GM08714 (cell line): ENCODE results near the gene SPAG16.

ENCODE experiments used
- H3K4me3 ChIP-seq: fragments of 200-500 bp; sonication (Bioruptor generic); 2 replicates; pipeline ENCODE4 v1.5.1; 2014; ENCODE audit warnings: mild to moderate bottlenecking, low read length, inconsistent platforms
- ZNF274 ChIP-seq: IDR thresholded peaks from 2 replicates; pipeline ENCODE4 v1.6.1; 2012; ENCODE audit warnings: mild to moderate bottlenecking, low read depth, low read length

SPAG16 gene

DNA sequence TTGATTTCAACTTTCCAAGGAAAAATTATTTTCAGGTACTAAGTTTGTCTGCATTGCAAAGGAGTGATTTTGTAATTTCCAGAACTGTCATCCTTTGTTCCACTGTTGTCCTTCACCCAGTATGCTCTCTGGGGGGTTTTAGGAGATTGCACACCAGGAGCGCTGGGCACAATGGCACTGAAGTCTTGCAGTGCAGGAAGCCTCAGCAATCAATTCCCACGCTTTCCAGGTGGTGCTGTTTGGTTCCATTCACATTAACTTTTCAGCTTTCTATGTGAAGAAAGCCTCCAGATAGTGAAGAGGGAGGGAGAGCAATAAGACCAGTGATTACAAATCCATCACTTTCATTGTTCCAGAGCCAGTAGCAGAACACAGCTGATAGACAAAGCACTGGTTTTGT is 782.6 kb downstream of the SPAG16 start:
- no peak for TF ChIP-seq ZNF274
- no peak overlapping the region for H3K4me3 ChIP-seq

DNA sequence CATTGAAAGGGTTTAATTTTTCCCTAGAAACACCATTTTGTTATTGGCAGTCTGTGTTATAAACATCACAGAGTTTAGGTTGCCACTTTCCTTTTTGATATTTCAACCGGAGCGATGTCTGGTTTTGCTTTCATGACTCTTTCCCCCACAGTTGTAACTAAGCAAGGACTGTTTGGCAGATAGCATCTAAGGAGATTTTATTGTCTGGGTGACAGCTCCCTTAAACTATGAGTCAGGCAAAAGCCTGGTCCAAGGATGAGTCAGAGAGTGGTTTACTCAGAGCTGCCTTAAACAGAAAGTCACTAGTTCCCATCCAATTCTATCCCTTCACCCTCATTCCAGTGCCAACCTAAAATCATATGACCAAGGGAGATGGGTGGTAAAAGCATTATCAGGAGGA is 785.0 kb downstream of the SPAG16 start:
- H3K4me3 ChIP-seq = no peak overlapping the region
- TF ChIP-seq ZNF274 = no peak

DNA sequence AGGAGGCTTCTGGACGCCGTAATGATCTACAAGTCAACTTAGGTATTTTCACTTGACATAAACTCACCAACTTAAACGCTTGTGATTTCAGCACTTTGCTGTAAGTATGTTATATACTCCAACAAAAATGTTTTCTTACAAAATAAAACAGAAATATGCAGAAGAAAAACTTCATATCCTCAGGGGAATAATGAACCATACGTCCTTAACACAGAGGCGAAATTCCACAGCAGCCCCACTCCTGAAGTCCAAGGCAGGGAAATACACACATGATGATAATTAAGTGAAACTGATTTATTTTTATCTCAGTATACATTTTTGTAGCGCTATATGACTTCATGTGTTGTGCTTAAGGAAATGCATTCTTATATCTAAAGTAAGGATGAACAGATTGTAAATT is 791.2 kb downstream of the SPAG16 start:
- no peak for TF ChIP-seq ZNF274
- H3K4me3 ChIP-seq = no peak overlapping the region

DNA sequence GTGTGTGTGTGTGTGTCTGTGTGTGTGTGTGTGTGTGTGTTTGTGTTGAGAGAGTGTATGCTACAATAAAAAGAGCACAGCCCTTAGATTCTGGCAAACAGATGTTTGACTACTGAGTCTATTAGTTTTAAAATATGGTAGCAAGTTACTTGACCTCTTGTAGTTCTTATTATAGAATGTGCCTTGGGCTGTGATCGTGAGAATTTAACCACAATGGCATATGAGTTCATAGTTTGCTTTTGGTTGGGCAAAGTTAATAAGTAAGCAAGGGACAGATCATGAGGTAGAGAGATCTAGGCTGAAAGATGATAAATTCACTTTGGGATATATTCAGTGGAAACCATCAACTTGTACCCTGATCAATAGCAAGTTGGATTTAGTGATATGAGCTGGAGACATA is 792.3 kb downstream of the SPAG16 start:
- no peak overlapping the region for H3K4me3 ChIP-seq
- no peak for TF ChIP-seq ZNF274

DNA sequence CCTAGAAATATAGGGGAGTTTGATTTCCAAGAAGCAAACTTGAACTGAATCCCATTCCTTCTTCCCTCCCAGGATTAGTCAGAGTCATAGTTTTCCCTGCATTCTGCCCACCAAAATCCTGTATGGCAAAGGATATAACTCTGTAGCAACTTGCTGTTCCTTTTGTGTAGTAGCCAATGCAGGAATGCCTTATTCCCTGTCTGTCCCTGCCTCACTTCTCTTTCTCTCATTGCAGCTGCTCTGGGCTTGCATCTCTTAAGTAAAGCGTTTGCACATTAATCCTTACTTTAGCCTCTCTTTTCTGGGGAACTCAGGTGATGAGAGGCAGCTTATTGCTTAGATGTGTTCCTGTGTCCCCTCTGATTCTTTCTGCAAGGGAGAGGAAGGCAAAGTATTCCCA is 793.5 kb downstream of the SPAG16 start:
- no peak for TF ChIP-seq ZNF274
- H3K4me3 ChIP-seq = no peak overlapping the region

DNA sequence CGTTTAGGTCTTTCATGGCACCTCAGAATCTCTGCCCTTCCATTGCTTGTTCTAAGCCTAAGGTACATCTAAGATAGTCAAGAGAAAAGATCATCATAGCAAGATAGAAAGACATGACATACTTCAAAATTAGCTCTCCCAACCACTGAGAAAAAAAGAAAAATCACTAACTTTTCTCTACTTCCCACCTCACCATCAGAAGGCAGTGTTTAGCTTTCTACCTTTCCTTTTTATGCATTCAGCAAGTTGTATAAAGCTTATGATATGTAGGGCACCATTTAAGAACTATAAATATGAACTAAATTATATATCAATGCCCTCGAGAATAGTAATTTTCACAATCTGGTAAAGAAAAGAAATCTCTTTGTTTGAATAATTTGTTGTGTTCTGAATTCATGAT is 794.8 kb downstream of the SPAG16 start:
- no peak for TF ChIP-seq ZNF274
- no peak overlapping the region for H3K4me3 ChIP-seq

DNA sequence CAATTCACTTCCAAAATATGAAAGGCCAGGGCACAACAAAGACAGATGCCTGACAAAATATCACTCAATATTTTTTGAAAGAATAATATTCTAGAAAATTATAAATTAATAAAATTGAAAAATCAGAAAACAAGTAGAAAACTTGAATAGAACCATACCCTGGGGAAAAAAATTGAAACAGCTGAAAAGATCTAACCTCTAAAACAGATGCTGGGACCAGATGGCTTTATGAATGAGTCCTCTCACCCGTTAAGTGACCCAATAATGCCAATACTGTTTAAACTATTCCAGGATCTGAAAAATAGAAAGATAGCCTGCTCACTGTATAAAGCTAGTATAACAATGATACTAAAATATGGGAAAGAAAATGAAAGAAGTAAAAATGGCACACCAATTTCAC is 804.3 kb downstream of the SPAG16 start:
- TF ChIP-seq ZNF274 = no peak
- no peak overlapping the region for H3K4me3 ChIP-seq

DNA sequence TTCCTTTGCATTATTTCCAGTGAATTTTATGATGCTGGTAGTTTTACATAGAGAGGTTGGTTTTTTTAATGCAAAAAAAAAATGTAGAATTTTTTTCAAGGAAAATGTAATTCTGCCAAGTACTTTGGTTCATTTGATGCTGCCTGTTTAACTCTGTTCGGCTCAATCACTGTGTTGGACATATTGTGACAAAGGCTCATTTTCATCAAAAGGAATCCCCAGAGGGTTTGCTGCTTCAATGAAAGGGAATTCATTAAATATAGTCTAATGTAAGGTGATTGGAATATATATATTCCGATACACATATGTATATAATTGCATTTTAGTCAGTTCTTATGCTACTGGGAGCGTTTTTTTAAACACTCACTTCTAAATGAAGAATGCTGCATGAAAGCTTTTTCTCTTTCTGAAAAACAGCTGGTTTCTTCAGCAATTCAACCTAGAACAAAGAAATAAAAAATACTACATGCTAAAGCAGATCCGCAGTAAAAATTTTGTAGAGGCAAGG is 812.0 kb downstream of the SPAG16 start:
- no peak overlapping the region for H3K4me3 ChIP-seq
- TF ChIP-seq ZNF274 = no peak

DNA sequence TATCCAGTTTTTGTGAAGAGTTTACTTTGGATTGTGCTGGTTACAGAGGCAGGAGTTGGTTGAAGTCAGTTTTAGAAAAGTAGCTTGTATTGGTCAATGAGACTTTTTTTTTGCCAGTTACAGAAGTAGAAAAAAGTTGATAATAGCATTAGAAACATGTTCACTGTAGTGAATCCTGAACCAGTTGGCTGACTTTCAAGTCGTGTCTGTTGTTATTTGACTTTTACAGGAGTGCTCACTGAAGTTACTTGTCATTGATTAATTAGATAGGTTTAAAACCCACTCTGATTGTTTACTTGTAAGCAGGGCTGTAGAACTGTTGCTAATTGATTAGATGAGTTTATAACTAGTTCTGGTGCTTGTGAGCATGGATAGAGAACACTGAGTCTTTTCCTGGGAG is 814.5 kb downstream of the SPAG16 start:
- H3K4me3 ChIP-seq = no peak overlapping the region
- no peak for TF ChIP-seq ZNF274

DNA sequence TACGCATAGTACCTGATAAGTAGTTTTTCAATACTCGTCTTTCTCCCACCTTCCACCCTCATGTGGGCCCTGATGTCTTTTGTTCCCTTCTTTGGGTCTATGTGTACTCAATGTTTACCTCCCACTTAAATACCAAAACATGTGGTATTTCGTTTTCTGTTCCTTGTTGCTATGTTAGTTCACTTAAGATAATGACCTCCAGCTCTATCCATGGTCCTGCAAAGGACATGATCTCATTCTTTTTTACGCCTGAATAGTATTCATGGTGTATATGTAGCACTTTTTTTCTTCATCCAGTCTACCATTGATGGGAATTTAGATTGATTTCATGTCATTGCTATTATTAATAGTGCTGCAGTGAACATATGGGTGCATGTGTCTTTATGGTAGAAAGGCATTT is 816.2 kb downstream of the SPAG16 start:
- TF ChIP-seq ZNF274 = no peak
- H3K4me3 ChIP-seq = no peak overlapping the region

DNA sequence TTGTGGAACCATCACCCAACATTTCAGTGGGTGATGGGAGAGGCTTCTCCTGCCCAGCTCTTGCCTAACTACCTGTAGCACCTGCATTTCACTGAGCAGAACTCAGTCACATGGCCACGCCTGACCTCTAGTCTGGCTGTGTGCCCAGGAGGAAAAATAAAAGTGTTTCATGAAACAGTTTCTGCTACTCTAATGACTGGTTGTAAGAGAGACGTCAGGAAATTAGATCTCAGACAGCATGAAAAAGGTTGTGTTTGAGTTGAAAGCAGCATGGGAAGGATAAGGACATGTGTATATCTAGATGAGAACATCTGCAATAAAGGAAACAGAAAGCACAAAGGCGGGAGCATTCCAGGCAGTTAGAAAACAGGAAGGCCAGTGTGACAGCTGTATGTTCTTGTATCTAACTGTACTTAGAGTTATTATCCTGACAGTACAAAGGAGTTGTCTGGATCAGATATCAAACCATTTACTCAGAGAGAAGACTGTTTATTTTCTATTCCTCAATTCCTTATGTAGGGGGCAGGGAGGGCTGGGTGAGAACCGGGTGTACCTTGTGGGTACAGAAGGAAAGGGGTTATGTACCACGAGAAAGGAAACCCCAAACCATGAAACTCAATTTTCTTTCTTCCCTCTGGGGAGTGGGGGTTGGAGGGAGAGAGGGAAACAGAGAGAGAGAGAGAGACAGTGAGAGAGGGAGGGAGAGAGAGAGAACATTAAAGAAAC is 819.2 kb downstream of the SPAG16 start:
- no peak for TF ChIP-seq ZNF274
- H3K4me3 ChIP-seq = no peak overlapping the region

DNA sequence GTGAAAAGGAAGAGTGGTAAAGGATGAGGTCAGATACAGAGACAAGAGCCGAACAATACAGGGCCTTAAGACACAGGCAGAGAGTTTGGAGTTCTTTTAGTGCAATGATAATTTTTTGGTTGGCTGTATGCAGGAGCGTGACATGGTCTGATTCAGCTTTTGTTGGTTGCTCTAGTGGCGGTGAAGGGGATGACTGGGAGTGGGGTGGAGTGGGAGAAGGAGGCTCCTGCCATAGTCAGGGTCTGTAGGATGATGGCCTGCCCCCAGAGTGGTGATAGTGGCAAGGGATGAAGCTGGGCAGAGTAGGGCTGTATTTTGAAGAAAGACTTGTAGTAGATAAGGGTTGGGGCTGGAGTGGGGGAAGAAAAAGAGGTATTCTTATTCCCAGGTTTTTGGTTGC is 820.0 kb downstream of the SPAG16 start:
- TF ChIP-seq ZNF274 = no peak
- H3K4me3 ChIP-seq = no peak overlapping the region

DNA sequence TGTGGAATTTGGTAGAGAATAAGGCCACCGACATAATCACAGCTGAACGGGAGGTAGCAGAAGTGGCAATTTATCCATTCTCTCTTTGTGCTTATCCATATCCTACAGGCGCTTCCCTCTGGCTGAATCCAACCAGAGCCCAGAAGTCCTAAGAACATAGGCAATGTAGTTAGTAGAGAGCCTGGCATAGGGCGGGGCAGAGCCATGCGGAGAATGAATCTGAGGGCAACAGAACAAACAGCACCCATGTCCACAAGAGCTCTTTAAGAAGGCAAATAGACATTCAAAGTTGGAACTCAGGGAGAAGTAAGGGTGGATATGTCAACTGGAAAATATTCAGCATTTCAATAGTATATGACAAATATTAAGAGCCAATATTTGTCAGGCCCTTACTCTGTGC is 820.7 kb downstream of the SPAG16 start:
- no peak for TF ChIP-seq ZNF274
- no peak overlapping the region for H3K4me3 ChIP-seq

DNA sequence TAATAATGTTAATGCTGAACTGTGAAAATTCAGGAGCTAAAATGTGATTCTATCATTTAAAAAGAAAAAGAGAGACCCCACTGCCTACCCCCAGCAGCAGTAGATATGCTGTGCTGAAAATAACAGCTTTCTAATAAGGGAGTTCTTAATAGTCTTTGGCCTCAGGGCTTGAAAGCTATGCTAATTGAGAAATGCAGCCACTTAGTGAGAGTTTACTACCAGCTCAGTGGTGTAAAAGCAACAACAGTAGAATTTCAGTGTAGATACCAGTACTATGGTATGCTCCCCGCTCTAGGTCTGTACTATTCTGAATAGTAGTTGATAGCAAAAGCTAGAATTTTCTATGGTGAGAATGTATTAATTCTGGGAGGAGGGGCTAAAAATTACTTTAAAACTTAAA is 823.5 kb downstream of the SPAG16 start:
- no peak for TF ChIP-seq ZNF274
- H3K4me3 ChIP-seq = no peak overlapping the region

DNA sequence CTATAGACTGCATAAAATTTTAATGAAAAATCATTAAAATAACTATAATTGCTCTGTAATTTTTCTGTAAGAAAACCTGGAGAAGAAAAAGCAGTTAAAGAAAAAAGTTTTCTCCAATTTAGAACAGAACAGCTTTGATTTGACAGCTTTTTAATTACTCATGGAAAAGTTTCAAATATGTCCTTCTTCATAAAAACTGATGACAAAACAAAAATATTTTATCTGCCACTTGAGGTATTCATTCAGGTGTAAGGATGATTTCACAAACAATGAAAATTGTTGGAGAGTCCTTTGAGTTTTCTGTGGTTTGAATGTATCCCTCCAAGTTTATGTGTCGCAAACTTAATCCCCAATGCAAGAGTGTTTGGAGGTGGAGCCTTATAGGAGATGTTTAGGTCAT is 824.3 kb downstream of the SPAG16 start:
- no peak for TF ChIP-seq ZNF274
- no peak overlapping the region for H3K4me3 ChIP-seq

DNA sequence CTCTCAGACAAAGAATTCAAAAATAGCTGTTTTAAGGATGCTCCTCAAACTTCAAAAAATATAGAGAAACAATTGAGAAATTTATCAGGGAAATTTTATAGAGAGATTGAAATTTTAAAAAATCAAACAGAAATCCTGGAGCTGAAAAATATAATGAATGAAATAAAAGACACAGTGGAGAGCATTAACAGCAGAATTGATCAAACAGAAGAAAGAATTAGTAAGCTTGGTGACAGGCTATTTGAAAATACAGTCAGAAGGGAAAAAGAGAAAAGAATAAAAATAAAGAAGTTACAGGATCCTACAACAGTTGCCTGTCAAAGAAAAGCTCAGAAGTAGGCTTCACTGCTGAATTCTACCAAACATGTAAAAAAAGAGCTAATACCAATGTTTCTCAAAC is 832.8 kb downstream of the SPAG16 start:
- no peak overlapping the region for H3K4me3 ChIP-seq
- TF ChIP-seq ZNF274 = no peak

DNA sequence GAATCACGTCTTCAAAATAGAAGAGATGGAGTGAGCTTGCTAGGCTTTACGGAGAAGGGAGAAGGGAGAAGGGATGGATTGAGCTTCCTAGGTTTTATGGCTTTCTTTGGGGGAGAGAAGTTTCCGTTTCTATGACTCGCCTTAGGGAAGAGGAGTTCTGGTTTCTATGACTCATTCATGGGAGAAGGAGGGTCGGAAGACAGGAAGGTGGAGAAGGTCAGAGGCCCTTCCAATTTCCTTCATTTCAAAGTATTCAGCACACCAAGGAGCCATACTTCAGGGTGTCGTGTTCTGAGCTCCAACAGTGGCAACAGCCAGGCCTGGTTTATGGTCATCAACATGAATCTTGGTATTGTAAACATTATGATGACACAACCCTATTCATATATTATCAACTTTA is 841.9 kb downstream of the SPAG16 start:
- H3K4me3 ChIP-seq = no peak overlapping the region
- TF ChIP-seq ZNF274 = no peak
